GM23248 (cell line): ENCODE data around the gene OR2G6. TPM values are rescaled to one million over a fixed set of nuclear protein-coding genes. Genes with fewer than 3 reads are reported as not detected.
"Not testable (repeated sequence)": the region's sequence is repeated elsewhere in the genome, so short reads cannot be mapped to it uniquely, and the experiment has no call there.

Experiments
- DNase-seq: peaks from one replicate; pipeline ENCODE4 v3.0.0-alpha.2; 2015
- H2AFZ ChIP-seq: fragments of 200-600 bp; sonication (generic); 2 replicates; pipeline ENCODE4 v1.6.1; 2016; ENCODE audit warnings: antibody characterized with exemption
- H3F3A ChIP-seq: fragments of 200-600 bp; sonication (generic); 2 replicates; pipeline ENCODE4 v1.6.1; 2016; ENCODE audit warnings: mild to moderate bottlenecking, antibody characterized with exemption, mixed run types; ENCODE audit not compliant: insufficient read depth
- H3K27ac ChIP-seq: fragments of 200-600 bp; sonication (generic); 2 replicates; pipeline ENCODE4 v1.5.1; 2016; ENCODE audit warnings: mild to moderate bottlenecking
- H3K27me3 ChIP-seq: fragments of 200-600 bp; sonication (generic); replicated peaks from 2 replicates; pipeline ENCODE4 v1.6.1; 2016; ENCODE audit warnings: mild to moderate bottlenecking; ENCODE audit not compliant: insufficient read depth
- H3K36me3 ChIP-seq: fragments of 200-600 bp; sonication (generic); 2 replicates; pipeline ENCODE4 v1.6.1; 2016; ENCODE audit warnings: low read depth, mild to moderate bottlenecking
- H3K4me1 ChIP-seq: fragments of 200-600 bp; sonication (generic); 2 replicates; pipeline ENCODE4 v1.6.1; 2016; ENCODE audit warnings: mild to moderate bottlenecking; ENCODE audit not compliant: insufficient read depth
- H3K4me2 ChIP-seq: fragments of 200-600 bp; sonication (generic); one replicate; pipeline ENCODE4 v1.6.1; 2016; ENCODE audit warnings: mild to moderate bottlenecking; ENCODE audit not compliant: unreplicated experiment
- H3K4me3 ChIP-seq: fragments of 200-600 bp; sonication (generic); 2 replicates; pipeline ENCODE4 v1.5.1; 2016; ENCODE audit warnings: mild to moderate bottlenecking
- H3K79me2 ChIP-seq: fragments of 200-600 bp; sonication (generic); 2 replicates; pipeline ENCODE4 v1.6.1; 2016; ENCODE audit warnings: mild to moderate bottlenecking; ENCODE audit not compliant: insufficient read depth
- H3K9ac ChIP-seq: fragments of 200-600 bp; sonication (generic); 2 replicates; pipeline ENCODE4 v1.6.1; 2016; ENCODE audit warnings: mild to moderate bottlenecking
- H3K9me2 ChIP-seq: fragments of 200-600 bp; sonication (generic); 2 replicates; pipeline ENCODE4 v1.6.1; 2016; ENCODE audit warnings: mixed run types, mild to moderate bottlenecking, moderate library complexity; ENCODE audit not compliant: insufficient read depth
- H3K9me3 ChIP-seq: fragments of 200-600 bp; sonication (generic); one replicate; pipeline ENCODE4 v1.6.1; 2017; ENCODE audit warnings: low read depth
- H4K20me1 ChIP-seq: fragments of 200-600 bp; sonication (generic); 2 replicates; pipeline ENCODE4 v1.6.0; 2016; ENCODE audit not compliant: insufficient read depth
- EZH2 ChIP-seq: fragments of 200-600 bp; sonication (generic); IDR thresholded peaks from 2 replicates; pipeline ENCODE4 v1.6.1; 2018; ENCODE audit warnings: antibody characterized with exemption, mild to moderate bottlenecking; ENCODE audit not compliant: insufficient read depth, poor library complexity, severe bottlenecking
- EZH2phosphoT487 ChIP-seq: fragments of 200-600 bp; sonication (generic); IDR thresholded peaks from 2 replicates; pipeline ENCODE4 v1.6.1; 2018; ENCODE audit warnings: antibody characterized with exemption, moderate library complexity, mild to moderate bottlenecking, low read depth; ENCODE audit not compliant: insufficient read depth
- WGBS, 2 experiments: methylation state at CpG; one replicate each; pipeline ENCODE4 v1.1.6; 2015 to 2017; ENCODE audit warnings: low lambda C conversion rate in 2 of 2, low coverage in 1 of 2; ENCODE audit errors: missing lambda C conversion rate in 2 of 2; 5-methylcytosine and 5-hydroxymethylcytosine counted together
- in situ Hi-C: fragments of 300-500 bp; cut with MboI; formaldehyde crosslinking; loops from 2 replicates; pipeline ENCODE4 v1.15.0; 2020
- polyA plus RNA-seq: library from polyadenylated mRNA; unstranded; fragments of >200 nt; fragmentation: Nextera tagmentation; extraction: Ambion mirVana; gene quantifications from 2 replicates; pipeline ENCODE4 v1.2.1, GENCODE V29; 2016
- total RNA-seq: library from RNA; depleted of rRNA; stranded (reverse); fragments of >200 nt; shearing (Covaris generic); gene quantifications from 2 replicates; pipeline ENCODE4 v1.2.3, GENCODE V29; 2014

Gene OR2G6
- total and polyA plus RNA-seq, 2 experiments from 2014 or later: not detected

- H3K9me2 ChIP-seq, H3K4me3 ChIP-seq, H3F3A ChIP-seq, H3K9ac ChIP-seq, in situ Hi-C loops, H3K9me3 ChIP-seq, H3K79me2 ChIP-seq, H3K4me2 ChIP-seq, H3K36me3 ChIP-seq, H2AFZ ChIP-seq, H4K20me1 ChIP-seq, H3K4me1 ChIP-seq, H3K27me3 ChIP-seq, H3K27ac ChIP-seq, DNase-seq: not testable (repeated sequence)
- 39 to 55% methylated on average over 4 to 5 of the region's 6 CpGs for WGBS, 2 experiments
These were observed 19.6 kb upstream of the OR2G6 start, which contains the start of gene OR2T5 for GRCh38 chr1:248488289-248488688. TSS of gene OR2T5 (plus strand) at chr1:248488589. CDS start at chr1:248488589, 0 bp downstream.

GRCh38 chr1:248496661-248497060 is 11.2 kb upstream of the OR2G6 start:
- WGBS, 2 experiments: no CpG with 5 or more reads among the region's 5 CpGs
- in situ Hi-C loops, H3K4me2 ChIP-seq, H2AFZ ChIP-seq, H3K9me3 ChIP-seq, H3K27ac ChIP-seq, H3F3A ChIP-seq, H4K20me1 ChIP-seq, H3K9me2 ChIP-seq, H3K4me1 ChIP-seq, DNase-seq, H3K36me3 ChIP-seq, H3K4me3 ChIP-seq, H3K9ac ChIP-seq, H3K27me3 ChIP-seq, H3K79me2 ChIP-seq: not testable (repeated sequence)

GRCh38 chr1:248500305-248501035 is 7.4 kb upstream of the OR2G6 start:
- H3K4me1 ChIP-seq, DNase-seq, H3K9me3 ChIP-seq, H3K27me3 ChIP-seq, H2AFZ ChIP-seq, H3K4me3 ChIP-seq, H3K9me2 ChIP-seq, H4K20me1 ChIP-seq, H3K27ac ChIP-seq, H3K36me3 ChIP-seq, H3K4me2 ChIP-seq, H3F3A ChIP-seq, H3K9ac ChIP-seq, H3K79me2 ChIP-seq, in situ Hi-C loops: not testable (repeated sequence)
- 7 to 19% methylated on average over 1 of the region's 2 CpGs for WGBS, 2 experiments

- H4K20me1 ChIP-seq, H3K9me2 ChIP-seq, H3K4me2 ChIP-seq, DNase-seq, H3K4me3 ChIP-seq, H3K79me2 ChIP-seq, in situ Hi-C loops, H3K9me3 ChIP-seq, H3K9ac ChIP-seq, H2AFZ ChIP-seq, H3K36me3 ChIP-seq, H3K27ac ChIP-seq, H3K27me3 ChIP-seq, H3F3A ChIP-seq, H3K4me1 ChIP-seq: not testable (repeated sequence)
These were observed 2.3 kb downstream of the OR2G6 start for GRCh38 chr1:248510217-248510616.

GRCh38 chr1:248521856-248522255 is 14.0 kb downstream of the OR2G6 start:
- H3K9me2 ChIP-seq: no peaks in the 10 kb centered on the region
- H3K4me3 ChIP-seq: no peak overlapping the region
- no peaks in the 10 kb centered on the region for H4K20me1 ChIP-seq
- no peaks in the 10 kb centered on the region for H3K36me3 ChIP-seq
- no peak overlapping the region for H3K9ac ChIP-seq
- no peaks in the 10 kb centered on the region for H3K9me3 ChIP-seq
- H3K27me3 ChIP-seq: no peaks in the 10 kb centered on the region
- no peaks in the 10 kb centered on the region for H3F3A ChIP-seq
- TF ChIP-seq EZH2phosphoT487: no peak
- no peak for TF ChIP-seq EZH2
- no peaks in the 10 kb centered on the region for H3K4me1 ChIP-seq
- H3K79me2 ChIP-seq: no peaks in the 10 kb centered on the region
- in situ Hi-C loops: no loop called here
- no peak for DNase-seq
- H3K27ac ChIP-seq: no peak overlapping the region
- no peak overlapping the region for H3K4me2 ChIP-seq
- 30 to 32% methylated on average over 12 of the region's 12 CpGs for WGBS, 2 experiments
- H2AFZ ChIP-seq: no peak overlapping the region

GRCh38 chr1:248537449-248537848 is 29.6 kb downstream of the OR2G6 start:
- H3K79me2 ChIP-seq, H3F3A ChIP-seq, H3K27ac ChIP-seq, in situ Hi-C loops, H3K4me1 ChIP-seq, H3K9ac ChIP-seq, H3K4me3 ChIP-seq, H3K4me2 ChIP-seq, H4K20me1 ChIP-seq, H3K36me3 ChIP-seq, H3K9me2 ChIP-seq, H3K9me3 ChIP-seq, H3K27me3 ChIP-seq, H2AFZ ChIP-seq, DNase-seq: not testable (repeated sequence)

GRCh38 chr1:248547383-248547782 is 39.5 kb downstream of the OR2G6 start:
- in situ Hi-C loops, DNase-seq, H2AFZ ChIP-seq, H3K9me2 ChIP-seq, H3K79me2 ChIP-seq, H3F3A ChIP-seq, H3K36me3 ChIP-seq, H4K20me1 ChIP-seq, H3K4me3 ChIP-seq, H3K27ac ChIP-seq, H3K27me3 ChIP-seq, H3K9me3 ChIP-seq, H3K9ac ChIP-seq, H3K4me1 ChIP-seq, H3K4me2 ChIP-seq: not testable (repeated sequence)
- no CpG with 5 or more reads among the region's 2 CpGs for WGBS, 2 experiments
